Ammon's horn (tissue), 1 donor: ENCODE results near the gene ERCC1.
"Not testable (repeated sequence)": the region's sequence is repeated elsewhere in the genome, so short reads cannot be mapped to it uniquely, and the experiment has no call there.

Experiments
- DNase-seq: peaks from one replicate; pipeline ENCODE4 v3.0.0-alpha.2; 2016; ENCODE audit warnings: low spot score

The ERCC1 gene

DNA sequence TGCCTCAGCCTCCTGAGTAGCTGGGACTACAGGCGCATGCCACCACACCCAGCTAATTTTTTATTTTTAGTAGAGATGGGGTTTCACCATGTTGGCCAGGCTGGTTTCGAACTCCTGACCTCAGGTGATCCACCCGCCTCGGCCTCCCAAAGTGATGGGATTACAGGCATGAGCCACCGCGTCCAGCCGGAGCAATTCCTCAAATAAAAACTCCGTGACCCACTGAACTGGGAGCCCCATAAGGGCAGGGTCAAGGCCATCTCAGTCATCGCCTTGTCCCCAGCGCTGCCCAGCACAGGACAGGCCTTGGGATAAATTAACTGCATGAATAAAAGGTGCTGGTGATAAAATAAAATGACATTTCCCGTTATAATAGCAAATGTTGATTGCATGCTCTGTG is 6.2 kb upstream of the ERCC1 start:
- not testable (repeated sequence) for DNase-seq

DNA sequence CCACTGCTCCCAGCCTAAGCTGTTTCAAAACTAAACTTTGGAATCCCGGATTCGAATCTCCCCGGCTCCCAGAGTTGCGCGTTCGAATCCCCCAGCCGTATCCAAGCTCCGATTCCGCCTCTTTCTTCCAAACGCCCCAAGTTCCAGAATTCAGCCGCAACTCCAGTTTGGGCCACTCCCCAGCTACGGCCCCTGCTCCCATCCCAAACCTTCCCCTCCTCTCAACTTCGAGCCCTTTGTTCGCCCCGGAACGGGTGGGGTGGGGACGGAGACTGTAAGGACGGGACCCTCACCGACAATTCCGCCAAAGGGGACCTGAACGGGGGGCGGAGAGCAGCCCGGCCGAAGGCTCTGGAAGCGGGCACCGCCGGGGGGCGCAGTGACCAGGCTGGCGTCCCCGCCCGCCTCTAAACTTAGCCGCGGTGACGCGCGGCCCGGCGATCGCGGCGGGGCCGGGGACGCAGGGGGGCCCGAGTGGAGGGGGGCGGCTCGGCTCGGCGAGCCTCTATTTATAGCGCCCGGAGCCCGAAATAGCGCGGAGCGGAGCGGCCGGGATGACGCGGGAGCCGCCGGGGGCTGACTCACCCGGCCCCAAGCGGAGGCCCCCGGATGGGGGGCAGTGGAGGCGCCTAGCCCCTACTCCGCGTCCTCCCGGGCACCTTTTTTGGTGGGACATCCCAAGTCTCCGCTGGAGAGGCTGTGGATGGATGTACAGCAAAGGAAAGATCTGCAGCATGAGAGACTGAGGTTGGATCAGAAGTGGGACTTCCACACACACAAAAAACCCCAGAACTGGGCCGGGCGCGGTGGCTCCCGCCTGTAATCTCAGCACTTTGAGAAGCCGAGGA is 4.9 kb upstream of the ERCC1 start:
- DNase-seq, result no peak

- no peak for DNase-seq
Measured at GRCh38 chr19:45424191-45425058, 708 bp upstream of the ERCC1 start.

DNA sequence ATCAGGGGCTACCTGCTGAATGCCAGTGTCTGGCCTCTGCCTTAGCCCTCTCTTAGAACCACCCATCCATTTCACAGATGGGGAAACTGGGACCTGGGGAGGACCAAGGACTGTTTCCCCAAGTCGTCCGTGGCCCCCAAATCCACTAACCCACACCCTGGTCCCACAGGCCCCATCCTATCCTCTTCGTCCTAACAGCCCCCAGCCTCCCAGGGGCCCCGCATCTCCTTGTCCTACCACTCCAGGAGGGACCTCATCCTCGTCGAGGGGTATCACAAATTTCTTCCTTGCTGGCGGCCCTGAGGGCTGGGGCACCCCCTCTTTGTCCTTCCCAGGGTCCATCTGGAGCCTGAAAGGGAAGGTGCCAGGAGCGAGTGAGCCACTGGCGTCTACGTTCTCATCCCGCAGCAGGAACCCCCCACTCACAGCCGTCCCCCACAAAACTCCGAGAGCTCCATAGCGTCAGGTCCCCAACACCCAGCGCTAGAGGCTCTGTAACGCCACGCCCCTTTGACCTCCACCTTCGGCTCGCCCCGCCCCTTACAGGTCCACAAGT is 606 bp downstream of the ERCC1 start:
- DNase-seq, result no peak

GRCh38 chr19:45421947-45422498 is 1.7 kb downstream of the ERCC1 start:
- no peak for DNase-seq

- no peak for DNase-seq
Measured at GRCh38 chr19:45420871-45421270, 2.8 kb downstream of the ERCC1 start.

DNA sequence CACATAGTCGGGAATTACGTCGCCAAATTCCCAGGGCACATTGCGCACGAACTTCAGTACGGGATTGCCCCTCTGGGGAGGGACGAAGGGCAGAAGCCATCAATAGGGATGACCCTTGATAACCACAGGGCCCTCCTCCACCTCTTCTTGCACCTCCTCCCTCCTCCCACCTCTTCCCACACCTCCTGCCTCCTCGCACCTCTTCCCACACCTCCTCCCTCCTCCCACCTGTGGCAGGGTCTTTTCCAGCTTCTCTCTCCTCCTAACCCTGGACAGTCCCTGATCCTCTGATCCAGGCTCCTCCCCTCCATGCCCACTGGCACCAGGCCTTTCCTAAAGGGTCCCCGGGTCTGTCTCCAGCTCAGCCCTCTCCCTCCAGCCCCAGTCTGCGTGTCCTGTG is 3.4 kb downstream of the ERCC1 start:
- DNase-seq, result no peak

- DNase-seq, result no peak
Measured at GRCh38 chr19:45419895-45420294, 3.8 kb downstream of the ERCC1 start.

DNA sequence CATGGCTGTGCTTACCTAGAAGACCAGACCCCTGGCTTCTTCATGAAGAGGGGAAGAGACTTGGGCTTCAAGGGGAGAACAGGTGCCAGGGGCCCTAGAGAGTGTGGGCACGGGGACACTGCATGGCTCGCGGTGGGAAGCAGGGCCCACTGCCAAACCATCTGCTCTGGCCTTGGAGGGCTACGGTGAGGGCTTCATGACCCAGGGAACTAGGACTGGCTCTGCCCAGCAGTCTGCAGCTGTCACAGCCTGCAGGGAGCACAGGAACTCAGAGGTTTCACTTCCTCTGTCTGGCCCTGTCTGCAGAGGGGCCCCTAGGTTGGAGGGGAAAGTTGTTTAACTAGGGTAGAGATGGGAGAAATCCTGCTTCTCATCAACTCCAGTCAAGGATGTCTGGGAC is 4.3 kb downstream of the ERCC1 start:
- peak; percentile 83 for DNase-seq

GRCh38 chr19:45418802-45419201 is 4.9 kb downstream of the ERCC1 start:
- peak; percentile 59 for DNase-seq

DNA sequence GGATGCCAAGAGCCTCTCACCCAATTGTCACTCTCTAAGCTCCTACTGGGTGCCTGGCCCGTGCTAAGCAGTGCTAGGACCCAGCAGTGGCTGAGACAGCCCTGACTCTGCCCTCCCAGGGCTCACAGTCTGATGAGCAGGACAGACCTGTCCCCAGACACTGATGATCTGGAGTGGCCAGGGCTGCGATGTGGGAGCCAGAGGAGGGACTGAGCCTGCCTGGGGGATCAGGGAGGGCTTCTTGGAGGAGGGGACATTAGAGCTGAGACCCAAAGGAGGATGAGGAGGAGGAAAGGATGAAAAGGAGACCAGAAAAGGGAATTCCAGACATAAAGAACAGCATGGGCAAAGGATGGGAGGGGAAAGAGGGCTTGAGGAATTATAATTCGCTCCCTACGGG is 6.6 kb downstream of the ERCC1 start:
- DNase-seq, result no peak

GRCh38 chr19:45414468-45414867 is 9.2 kb downstream of the ERCC1 start:
- DNase-seq, result no peak

DNA sequence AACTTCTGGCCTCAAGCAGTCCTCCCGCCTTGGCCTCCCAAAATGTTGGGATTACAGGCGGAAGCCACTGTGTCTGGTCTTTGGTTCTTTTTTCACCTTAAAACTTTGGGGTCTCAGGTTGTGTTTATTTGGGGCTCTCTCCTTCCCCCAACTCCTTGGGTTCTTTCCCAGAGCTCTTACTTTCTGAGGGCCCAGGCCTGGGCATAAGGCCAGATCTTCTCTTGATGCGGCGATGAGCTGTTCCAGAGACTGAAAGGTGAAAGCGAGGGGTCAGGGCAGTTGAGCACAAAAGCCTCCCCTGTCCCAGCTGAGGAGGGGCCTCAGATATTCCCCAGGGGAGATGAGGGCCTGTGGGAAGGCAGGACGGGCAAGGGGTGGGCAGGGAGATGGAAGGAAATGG is 10.2 kb downstream of the ERCC1 start:
- no peak for DNase-seq

- not testable (repeated sequence) for DNase-seq
Measured at GRCh38 chr19:45410330-45410729, 13.4 kb downstream of the ERCC1 start.

DNA sequence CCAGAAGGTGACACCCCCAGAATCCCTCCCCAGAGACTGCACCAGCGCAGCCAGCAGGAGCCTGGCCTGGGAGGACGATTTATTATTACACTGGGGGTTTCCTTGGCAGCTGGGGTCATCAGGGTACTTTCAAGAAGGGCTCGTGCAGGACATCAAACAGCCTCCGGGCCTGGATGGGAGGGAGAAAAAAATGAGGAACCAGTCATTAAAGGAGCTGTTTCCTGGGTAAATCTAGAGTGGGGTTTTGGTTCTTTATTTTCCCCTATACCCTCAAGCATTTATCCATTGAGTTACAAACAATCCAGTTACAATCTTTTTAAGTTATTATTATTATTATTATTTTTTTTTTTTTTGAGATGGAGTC is 14.2 kb downstream of the ERCC1 start:
- DNase-seq, result no peak

DNA sequence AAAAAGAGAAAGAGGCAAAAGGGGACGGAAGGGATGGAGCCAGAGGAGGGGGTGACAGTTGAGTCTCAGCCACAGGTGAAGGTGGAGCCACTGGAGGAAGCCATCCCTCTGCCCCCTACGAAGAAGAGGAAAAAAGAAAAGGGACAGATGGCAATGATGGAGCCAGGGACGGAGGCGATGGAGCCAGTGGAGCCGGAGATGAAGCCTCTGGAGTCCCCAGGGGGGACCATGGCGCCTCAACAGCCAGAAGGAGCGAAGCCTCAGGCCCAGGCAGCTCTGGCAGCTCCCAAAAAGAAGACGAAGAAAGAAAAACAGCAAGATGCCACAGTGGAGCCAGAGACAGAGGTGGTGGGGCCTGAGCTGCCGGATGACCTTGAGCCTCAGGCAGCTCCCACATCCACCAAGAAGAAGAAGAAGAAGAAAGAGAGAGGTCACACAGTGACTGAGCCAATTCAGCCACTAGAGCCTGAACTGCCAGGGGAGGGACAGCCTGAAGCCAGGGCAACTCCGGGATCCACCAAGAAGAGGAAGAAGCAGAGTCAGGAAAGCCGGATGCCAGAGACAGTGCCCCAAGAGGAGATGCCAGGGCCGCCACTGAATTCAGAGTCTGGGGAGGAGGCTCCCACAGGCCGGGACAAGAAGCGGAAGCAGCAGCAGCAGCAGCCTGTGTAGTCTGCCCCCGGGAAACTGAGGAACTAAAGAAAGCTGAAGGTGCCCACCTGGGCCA is 14.7 kb downstream of the ERCC1 start:
- DNase-seq, result no peak

DNA sequence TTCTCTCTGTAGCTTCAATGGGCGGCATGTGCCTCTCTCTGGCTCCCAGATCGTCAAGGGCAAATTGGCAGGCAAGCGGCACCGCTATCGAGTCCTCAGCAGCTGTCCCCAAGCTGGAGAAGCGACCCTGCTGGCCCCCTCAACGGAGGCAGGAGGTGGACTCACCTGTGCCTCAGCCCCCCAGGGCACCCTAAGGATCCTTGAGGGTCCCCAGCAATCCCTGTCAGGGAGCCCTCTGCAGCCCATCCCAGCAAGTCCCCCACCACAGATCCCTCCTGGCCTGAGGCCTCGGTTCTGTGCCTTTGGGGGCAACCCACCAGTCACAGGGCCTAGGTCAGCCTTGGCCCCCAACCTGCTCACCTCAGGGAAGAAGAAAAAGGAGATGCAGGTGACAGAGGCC is 15.6 kb downstream of the ERCC1 start:
- DNase-seq, result no peak

GRCh38 chr19:45407585-45407984 is 16.1 kb downstream of the ERCC1 start:
- not testable (repeated sequence) for DNase-seq

DNA sequence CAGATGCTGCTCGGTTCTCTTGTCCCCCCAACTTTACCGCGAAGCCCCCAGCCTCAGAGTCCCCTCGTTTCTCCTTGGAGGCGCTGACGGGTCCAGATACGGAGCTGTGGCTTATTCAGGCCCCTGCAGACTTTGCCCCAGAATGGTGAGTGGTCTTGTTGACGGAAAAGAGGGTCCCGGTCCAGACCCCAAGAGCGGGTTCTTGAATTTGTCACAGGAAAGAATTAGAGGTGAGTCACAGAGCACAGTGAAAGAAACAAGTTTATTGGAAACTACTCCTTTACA is 16.7 kb downstream of the ERCC1 start:
- no peak for DNase-seq

DNA sequence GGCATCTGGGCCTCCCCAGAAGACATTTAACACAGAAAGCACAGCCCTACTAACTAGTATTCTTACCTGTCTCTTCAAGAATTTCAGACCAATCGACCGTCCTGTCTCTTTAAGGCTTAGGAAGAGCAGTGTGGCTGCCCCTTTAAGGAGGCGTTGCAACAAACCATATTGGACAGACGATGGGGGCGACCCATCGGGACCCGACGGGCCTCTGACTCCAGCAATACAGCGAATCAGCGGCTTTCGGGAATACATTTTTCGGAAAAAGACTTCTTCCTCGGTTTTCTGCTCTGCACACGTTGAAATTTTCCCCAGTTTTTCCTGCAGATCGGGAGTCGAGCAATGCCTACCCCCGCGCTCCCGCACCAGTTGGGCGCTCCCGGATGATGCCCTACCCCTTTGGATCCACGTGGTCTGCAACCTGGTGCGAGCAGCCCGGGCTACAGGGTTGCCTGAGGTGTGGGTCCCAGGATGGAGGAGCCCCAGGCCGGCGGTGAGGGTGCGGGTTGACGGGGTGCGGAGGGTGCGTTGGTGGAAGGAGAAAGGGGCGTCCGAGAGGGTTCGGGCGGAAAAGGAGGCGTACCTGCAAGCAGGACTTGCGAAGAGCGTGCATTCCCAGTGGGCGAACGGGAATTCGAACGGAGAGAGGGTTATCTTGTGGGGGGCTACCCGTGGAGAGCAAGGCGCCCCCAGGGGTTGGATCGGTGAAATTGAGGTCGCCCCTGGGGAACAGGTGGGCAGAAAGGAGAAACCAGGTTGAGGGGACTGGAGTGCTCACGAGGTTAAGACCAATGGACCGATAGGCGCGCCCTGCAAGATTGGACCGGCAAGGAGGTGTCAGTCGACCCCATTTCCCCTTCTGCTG is 17.3 kb downstream of the ERCC1 start, which contains the start of gene POLR1G:
TSS of gene POLR1G (plus strand) at position 419 of the 865 bp plus-strand sequence. CDS start at position 472, 53 bp downstream.
- peak; percentile 93 for DNase-seq
